GM18511 (cell line): ENCODE data around the gene COL6A2.
"Not testable (repeated sequence)": the region's sequence is repeated elsewhere in the genome, so short reads cannot be mapped to it uniquely, and the experiment has no call there.

Experiments used
- ATAC-seq: cut with Tn5 transposase; IDR thresholded peaks from one replicate; pipeline ENCODE4 v1.9.1; 2021; ENCODE audit warnings: mild to moderate bottlenecking, moderate library complexity; ENCODE audit not compliant: unreplicated experiment

COL6A2 gene

GRCh38 chr21:46097336-46098293 is at the start of gene COL6A2:
TSS of gene COL6A2 (plus strand) at chr21:46098112.
- no peak for ATAC-seq

- no peak for ATAC-seq
These were observed 48.7 kb upstream of the COL6A2 start for GRCh38 chr21:46048926-46049889.

GRCh38 chr21:46049890-46050667 is 47.8 kb upstream of the COL6A2 start:
- ATAC-seq = no peak

GRCh38 chr21:46050668-46051378 is 47.1 kb upstream of the COL6A2 start:
- no peak for ATAC-seq

GRCh38 chr21:46051379-46051770 is 46.5 kb upstream of the COL6A2 start:
- ATAC-seq = no peak

GRCh38 chr21:46051821-46052675 is 45.9 kb upstream of the COL6A2 start:
- no peak for ATAC-seq

GRCh38 chr21:46052703-46053651 is 44.9 kb upstream of the COL6A2 start:
- ATAC-seq = no peak

GRCh38 chr21:46054031-46054430 is 43.9 kb upstream of the COL6A2 start:
- ATAC-seq = no peak

- ATAC-seq = no peak
These were observed 43.4 kb upstream of the COL6A2 start for GRCh38 chr21:46054451-46054881.

- ATAC-seq = no peak
These were observed 42.0 kb upstream of the COL6A2 start for GRCh38 chr21:46055863-46056281.

GRCh38 chr21:46056450-46056903 is 41.4 kb upstream of the COL6A2 start:
- no peak for ATAC-seq

- no peak for ATAC-seq
These were observed 40.7 kb upstream of the COL6A2 start for GRCh38 chr21:46057111-46057709.

GRCh38 chr21:46057710-46058241 is 40.1 kb upstream of the COL6A2 start:
- ATAC-seq = no peak

GRCh38 chr21:46058431-46059145 is 39.3 kb upstream of the COL6A2 start:
- no peak for ATAC-seq

- ATAC-seq = no peak
These were observed 38.7 kb upstream of the COL6A2 start for GRCh38 chr21:46059195-46059594.

- ATAC-seq = not testable (repeated sequence)
These were observed 38.0 kb upstream of the COL6A2 start for GRCh38 chr21:46059711-46060455.
